SK-N-SH (cell line): Measurements from ENCODE around the gene SOCS7. TPM values are rescaled to one million over a fixed set of nuclear protein-coding genes. Genes with fewer than 3 reads are reported as not detected.

Experiments
- CTCF ChIA-PET: fragments of 300-600, 350-600 bp; formaldehyde crosslinking; extraction: SDS; loops from one replicate; lab custom pipeline; 2021; lab: Yijun Ruan, JAX
- POLR2A ChIA-PET: fragments of 350-600 bp; sonication (Branson Sonifier 250); formaldehyde crosslinking; extraction: SDS; loops from one replicate; lab custom pipeline; 2020; ENCODE audit warnings: antibody characterized with exemption, inconsistent platforms; lab: Yijun Ruan, JAX
- DNase-seq: peaks from one replicate; pipeline ENCODE4 v3.0.0; 2012
- H2AFZ ChIP-seq: fragments of 200-600 bp; sonication (generic); 2 replicates; pipeline ENCODE4 v1.8.1; 2016; ENCODE audit warnings: antibody characterized with exemption, mild to moderate bottlenecking, low read depth
- H3F3A ChIP-seq: fragments of 200-600 bp; sonication (generic); replicated peaks from 2 replicates; pipeline ENCODE3; 2016; ENCODE audit warnings: antibody characterized with exemption, mild to moderate bottlenecking; ENCODE audit not compliant: insufficient read depth
- H3K27ac ChIP-seq, 2 experiments: fragments of 200-500 bp in 1 of 2; fragments of 200-600 bp in 1 of 2; sonication (Bioruptor generic) in 1 of 2; sonication (generic), shearing (Covaris generic) in 1 of 2; 2 replicates each; pipeline versions ENCODE4 v1.5.1 to v1.6.1; 2014 to 2016; ENCODE audit warnings: low read depth in 2 of 2, inconsistent platforms in 1 of 2, low read length in 1 of 2, mild to moderate bottlenecking in 1 of 2, mixed read lengths in 1 of 2
- H3K27me3 ChIP-seq: fragments of 200-600 bp; sonication (generic), shearing (Covaris generic); 2 replicates; pipeline ENCODE4 v1.6.1; 2016; ENCODE audit warnings: mixed run types; ENCODE audit not compliant: insufficient read depth
- H3K36me3 ChIP-seq, 2 experiments: fragments of 200-500 bp in 1 of 2; fragments of 200-600 bp in 1 of 2; sonication (Bioruptor generic) in 1 of 2; sonication (generic) in 1 of 2; replicated peaks in 1 of 2; 2 replicates each; pipeline versions ENCODE3 to v1.5.1; 2014 to 2016; ENCODE audit warnings: low read length in 1 of 2, mild to moderate bottlenecking in 1 of 2; ENCODE audit not compliant: insufficient read depth in 2 of 2, control insufficient read depth in 1 of 2
- H3K4me1 ChIP-seq, 2 experiments: fragments of 200-500 bp in 1 of 2; fragments of 200-600 bp in 1 of 2; sonication (Bioruptor generic) in 1 of 2; sonication (generic), shearing (Covaris generic) in 1 of 2; 2 replicates each; pipeline versions ENCODE4 v1.5.1 to v1.6.1; 2014 to 2016; ENCODE audit warnings: low read depth in 1 of 2, low read length in 1 of 2, mixed run types in 1 of 2; ENCODE audit not compliant: insufficient read depth in 2 of 2, control insufficient read depth in 1 of 2
- H3K4me2 ChIP-seq: fragments of 200-600 bp; sonication (generic), shearing (Covaris generic); 2 replicates; pipeline ENCODE4 v1.6.1; 2017; ENCODE audit warnings: mixed run types
- H3K4me3 ChIP-seq, 2 experiments: fragments of 200-500 bp in 1 of 2; fragments of 200-600 bp in 1 of 2; sonication (Bioruptor generic) in 1 of 2; sonication (generic), shearing (Covaris generic) in 1 of 2; 2 replicates each; pipeline versions ENCODE4 v1.5.1 to v1.8.1; 2014 to 2016; ENCODE audit warnings: low read depth in 2 of 2, inconsistent platforms in 1 of 2, low read length in 1 of 2, mild to moderate bottlenecking in 1 of 2, mixed read lengths in 1 of 2, moderate library complexity in 1 of 2
- H3K79me2 ChIP-seq: fragments of 200-600 bp; sonication (generic); 2 replicates; pipeline ENCODE4 v1.8.1; 2017; ENCODE audit warnings: mild to moderate bottlenecking; ENCODE audit not compliant: insufficient read depth
- H3K9ac ChIP-seq: fragments of 200-600 bp; sonication (generic); 2 replicates; pipeline ENCODE4 v1.6.1; 2017; ENCODE audit warnings: mixed run types
- H3K9me2 ChIP-seq: fragments of 200-600 bp; sonication (generic); 2 replicates; pipeline ENCODE4 v1.6.1; 2017; ENCODE audit warnings: mixed run types
- H3K9me3 ChIP-seq: fragments of 200-600 bp; sonication (generic); 2 replicates; pipeline ENCODE4 v1.6.1; 2017; ENCODE audit warnings: mixed run types, mild to moderate bottlenecking, moderate library complexity
- H4K20me1 ChIP-seq: fragments of 200-600 bp; sonication (generic); 2 replicates; pipeline ENCODE4 v1.6.1; 2017; ENCODE audit warnings: mild to moderate bottlenecking, mixed run types; ENCODE audit not compliant: insufficient read depth
- CHD2 ChIP-seq: fragments of 150-350 bp; IDR thresholded peaks from 2 replicates; pipeline ENCODE4 v1.6.1; 2018; ENCODE audit warnings: low read length; ENCODE audit not compliant: partially characterized antibody
- ELF1 ChIP-seq: IDR thresholded peaks from 2 replicates; pipeline ENCODE4 v1.4.0; 2012
- FOXJ3 ChIP-seq: sonication (generic); formaldehyde crosslinking; IDR thresholded peaks from 2 replicates; pipeline ENCODE4 v1.5.1; 2020; ENCODE audit warnings: mild to moderate bottlenecking, missing genetic modification reagents
- FOXM1 ChIP-seq: IDR thresholded peaks from 2 replicates; pipeline ENCODE4 v1.4.0; 2012; ENCODE audit warnings: low read depth, mild to moderate bottlenecking
- GABPA ChIP-seq: IDR thresholded peaks from 2 replicates; pipeline ENCODE4 v1.4.0; 2012; ENCODE audit warnings: low read depth, mild to moderate bottlenecking
- GATA2 ChIP-seq: sonication (generic); formaldehyde crosslinking; IDR thresholded peaks from 2 replicates; pipeline ENCODE4 v1.5.0; 2020; ENCODE audit warnings: mild to moderate bottlenecking, missing genetic modification reagents
- JUND ChIP-seq: IDR thresholded peaks from 2 replicates; pipeline ENCODE4 v1.4.0; 2012
- MEF2A ChIP-seq: IDR thresholded peaks from 2 replicates; pipeline ENCODE4 v1.4.0; 2012; ENCODE audit warnings: low read depth, borderline replicate concordance
- MXI1 ChIP-seq: IDR thresholded peaks from 2 replicates; pipeline ENCODE4 v1.6.1; 2012; ENCODE audit warnings: mild to moderate bottlenecking, low read depth, low read length, improper control_type of control experiment
- NFIC ChIP-seq: IDR thresholded peaks from 2 replicates; pipeline ENCODE4 v1.4.0; 2012; ENCODE audit warnings: borderline replicate concordance
- NRF1 ChIP-seq: IDR thresholded peaks from 2 replicates; pipeline ENCODE4 v1.6.1; 2012; ENCODE audit warnings: low read depth, mild to moderate bottlenecking, low read length
- POLR2AphosphoS5 ChIP-seq: IDR thresholded peaks from 2 replicates; pipeline ENCODE4 v1.6.1; 2012; ENCODE audit warnings: low read depth, low read length
- RAD21 ChIP-seq: IDR thresholded peaks from 2 replicates; pipeline ENCODE4 v1.6.1; 2012; ENCODE audit warnings: mild to moderate bottlenecking, low read length
- RCOR1 ChIP-seq: fragments of 150-350 bp; IDR thresholded peaks from 2 replicates; pipeline ENCODE4 v1.6.1; 2017; ENCODE audit warnings: antibody characterized with exemption, low read length
- RFX5 ChIP-seq: IDR thresholded peaks from 2 replicates; pipeline ENCODE4 v1.6.1; 2012; ENCODE audit warnings: mild to moderate bottlenecking, improper control_type of control experiment, low read length
- RXRA ChIP-seq: IDR thresholded peaks from 2 replicates; pipeline ENCODE4 v1.4.0; 2012; ENCODE audit warnings: low read depth, mild to moderate bottlenecking, borderline replicate concordance
- SIN3A ChIP-seq: IDR thresholded peaks from 2 replicates; pipeline ENCODE4 v1.6.1; 2012; ENCODE audit warnings: low read depth, mild to moderate bottlenecking, low read length, moderate library complexity, borderline replicate concordance
- SMC3 ChIP-seq: IDR thresholded peaks from 2 replicates; pipeline ENCODE4 v1.6.1; 2012; ENCODE audit warnings: low read depth, low read length, improper control_type of control experiment
- YY1 ChIP-seq: IDR thresholded peaks from 2 replicates; pipeline ENCODE4 v1.4.0; 2012; ENCODE audit warnings: low read depth, mild to moderate bottlenecking
- WGBS: methylation state at CpG from one replicate; pipeline ENCODE4 v1.1.6; 2017; ENCODE audit warnings: low lambda C conversion rate; 5-methylcytosine and 5-hydroxymethylcytosine counted together
- polyA plus RNA-seq, 3 experiments: library from polyadenylated mRNA; depleted of rRNA; stranded (reverse); fragments of >200 nt; gene quantifications; 2 replicates each; pipeline ENCODE4 v1.2.3, GENCODE V29; 2012
- TF ChIP-seq, protein P1 (sequence below): IDR thresholded peaks from 2 replicates; pipeline ENCODE4 v1.4.0; 2012; ENCODE audit warnings: low read depth
- TF ChIP-seq, protein P2 (sequence below): IDR thresholded peaks from 2 replicates; pipeline ENCODE4 v1.4.0; 2012; ENCODE audit warnings: low read depth, borderline replicate concordance
- TF ChIP-seq, protein P3 (sequence below): IDR thresholded peaks from 2 replicates; pipeline ENCODE4; 2012

The SOCS7 gene
- polyA plus RNA-seq, 1 of the 3 experiments (the other 2 are of a cell fraction) = 7.4 TPM

DNA sequence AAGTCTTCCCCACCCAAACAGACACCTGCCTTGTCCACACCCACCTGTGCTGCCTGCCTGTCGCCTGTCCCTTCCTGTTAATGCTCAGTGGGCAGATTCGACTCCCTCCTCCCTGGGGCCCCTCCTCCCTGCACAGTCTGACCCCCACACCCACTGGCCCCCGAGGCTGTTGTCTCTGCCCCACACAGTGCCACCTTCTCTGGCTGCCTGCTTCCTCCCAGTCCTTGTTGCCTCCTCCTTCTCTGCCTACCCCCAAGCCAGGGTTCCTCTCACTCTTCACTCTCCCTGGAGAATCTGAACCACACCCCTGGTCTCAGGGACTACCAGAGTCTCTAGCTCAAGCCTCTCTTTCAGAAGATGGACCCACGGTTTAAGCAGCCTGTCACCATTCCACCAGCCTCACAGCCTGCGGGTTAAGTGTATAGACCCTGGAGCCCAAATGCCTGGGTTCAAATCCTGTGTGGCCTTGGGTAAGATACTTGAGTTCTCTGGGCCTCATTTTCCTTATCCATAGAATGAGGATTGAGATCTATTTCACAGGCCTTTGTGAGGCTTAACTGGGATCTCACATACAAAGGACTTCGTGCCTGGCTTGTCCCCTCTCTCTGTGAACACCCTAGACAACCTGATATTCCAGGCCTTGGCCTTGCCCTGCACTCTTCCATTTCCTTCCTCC, 72.8 kb downstream of the SOCS7 start:
- Histone ChIP-seq H3K4me2 (no peak overlapping the region), H4K20me1 (peaks cover 4% of the 10 kb centered on the region)
- CTCF ChIA-PET = interaction anchor here (0.6 to 16.7 kb wide), 22 partner anchors 8 to 245 kb away, joined by 3 to 423 read pairs (median 4); partner anchors contain the start of genes GPR179 and SOCS7

DNA sequence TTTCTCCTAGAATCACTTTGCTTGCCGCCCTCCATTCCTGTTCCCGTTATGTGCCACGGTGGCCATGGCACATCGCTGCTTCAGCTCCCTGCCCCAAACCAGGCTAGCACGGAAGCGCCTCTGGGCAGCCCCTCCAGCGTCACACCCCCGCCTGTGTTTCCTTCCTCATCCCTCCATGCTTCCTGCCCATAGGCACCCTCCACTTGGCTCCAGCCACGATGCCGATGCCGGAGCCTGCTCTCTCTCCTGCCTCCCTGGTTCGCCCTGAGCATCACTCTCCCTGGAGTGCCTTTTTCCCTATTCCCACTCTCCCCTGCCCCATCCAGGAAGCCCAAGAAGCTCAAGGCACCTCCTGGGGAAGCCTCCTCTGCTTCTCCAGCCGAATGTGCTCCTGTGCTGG, 73.4 kb downstream of the SOCS7 start:
- H3K36me3 ChIP-seq = no peaks in the 10 kb centered on the region
- H3K9ac ChIP-seq = no peak overlapping the region
- ChIA-PET CTCF (interaction anchor here (0.8 to 13.3 kb wide), 5 partner anchors 15 to 102 kb away, joined by 4 to 146 read pairs (median 7); no protein-coding TSS in a partner anchor), POLR2A (no interaction called here)
- WGBS = 91% methylated on average over 13 of the region's 13 CpGs
- H3K9me3 ChIP-seq = no peaks in the 10 kb centered on the region
- peaks cover 27 to 37% of the 10 kb centered on the region in 2 experiments; a peak in 2 of 4 replicates for H3K4me1 ChIP-seq
- peaks cover 4% of the 10 kb centered on the region for H3F3A ChIP-seq
- H3K27me3 ChIP-seq = no peaks in the 10 kb centered on the region
- TF ChIP-seq, protein P1, sequence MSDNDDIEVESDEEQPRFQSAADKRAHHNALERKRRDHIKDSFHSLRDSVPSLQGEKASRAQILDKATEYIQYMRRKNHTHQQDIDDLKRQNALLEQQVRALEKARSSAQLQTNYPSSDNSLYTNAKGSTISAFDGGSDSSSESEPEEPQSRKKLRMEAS = no peak
- no peak for TF ChIP-seq YY1
- TF ChIP-seq SMC3 = no peak
- TF ChIP-seq CHD2 = no peak
- no peak for TF ChIP-seq GATA2 (CRISPR knock-in tag)
- TF ChIP-seq FOXJ3 (CRISPR knock-in tag) = no peak
- TF ChIP-seq FOXM1 = no peak
- no peak for TF ChIP-seq NFIC
- TF ChIP-seq MXI1 = no peak
- TF ChIP-seq JUND = no peak
- H4K20me1 ChIP-seq = peaks cover 10% of the 10 kb centered on the region
- peaks cover 36% of the 10 kb centered on the region for H3K79me2 ChIP-seq
- peak overlapping the region in 1 of 2 experiments; percentile 57; a peak in 1 of 4 replicates for H3K27ac ChIP-seq
- no peak for DNase-seq
- no peak overlapping the region for H3K4me3 ChIP-seq
- no peaks in the 10 kb centered on the region for H3K9me2 ChIP-seq
- H2AFZ ChIP-seq = no peak overlapping the region
- H3K4me2 ChIP-seq = peak overlapping the region; percentile 97; the same call in 1 of the 2 replicates

More for the DNA sequence above, 72.8 kb downstream of the SOCS7 start:
- peaks cover 4% of the 10 kb centered on the region for H3F3A ChIP-seq
- H3K27me3 ChIP-seq = no peaks in the 10 kb centered on the region
- H3K4me3 ChIP-seq = no peak overlapping the region
- H2AFZ ChIP-seq = no peak overlapping the region
- H3K27ac ChIP-seq = no peak overlapping the region
- POLR2A ChIA-PET = interaction anchor here (0.9 kb wide), 1 partner anchor 23 kb away, joined by 3 read pairs; no protein-coding TSS in a partner anchor
- peaks cover 30% of the 10 kb centered on the region for H3K79me2 ChIP-seq
- WGBS = 75% methylated on average over 6 of the region's 6 CpGs
- no peaks in the 10 kb centered on the region for H3K36me3 ChIP-seq
- H3K9me2 ChIP-seq = no peaks in the 10 kb centered on the region
- TF ChIP-seq YY1 (no peak), RCOR1 (no peak), POLR2AphosphoS5 (no peak), ELF1 (no peak), NFIC (no peak), SIN3A (no peak), GABPA (no peak), RFX5 (no peak), FOXM1 (no peak), NRF1 (no peak), MEF2A (no peak), JUND (no peak), RXRA (no peak), RAD21 (no peak)
- TF ChIP-seq, protein P2, sequence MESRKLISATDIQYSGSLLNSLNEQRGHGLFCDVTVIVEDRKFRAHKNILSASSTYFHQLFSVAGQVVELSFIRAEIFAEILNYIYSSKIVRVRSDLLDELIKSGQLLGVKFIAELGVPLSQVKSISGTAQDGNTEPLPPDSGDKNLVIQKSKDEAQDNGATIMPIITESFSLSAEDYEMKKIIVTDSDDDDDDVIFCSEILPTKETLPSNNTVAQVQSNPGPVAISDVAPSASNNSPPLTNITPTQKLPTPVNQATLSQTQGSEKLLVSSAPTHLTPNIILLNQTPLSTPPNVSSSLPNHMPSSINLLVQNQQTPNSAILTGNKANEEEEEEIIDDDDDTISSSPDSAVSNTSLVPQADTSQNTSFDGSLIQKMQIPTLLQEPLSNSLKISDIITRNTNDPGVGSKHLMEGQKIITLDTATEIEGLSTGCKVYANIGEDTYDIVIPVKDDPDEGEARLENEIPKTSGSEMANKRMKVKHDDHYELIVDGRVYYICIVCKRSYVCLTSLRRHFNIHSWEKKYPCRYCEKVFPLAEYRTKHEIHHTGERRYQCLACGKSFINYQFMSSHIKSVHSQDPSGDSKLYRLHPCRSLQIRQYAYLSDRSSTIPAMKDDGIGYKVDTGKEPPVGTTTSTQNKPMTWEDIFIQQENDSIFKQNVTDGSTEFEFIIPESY = no peak
- TF ChIP-seq, protein P3, sequence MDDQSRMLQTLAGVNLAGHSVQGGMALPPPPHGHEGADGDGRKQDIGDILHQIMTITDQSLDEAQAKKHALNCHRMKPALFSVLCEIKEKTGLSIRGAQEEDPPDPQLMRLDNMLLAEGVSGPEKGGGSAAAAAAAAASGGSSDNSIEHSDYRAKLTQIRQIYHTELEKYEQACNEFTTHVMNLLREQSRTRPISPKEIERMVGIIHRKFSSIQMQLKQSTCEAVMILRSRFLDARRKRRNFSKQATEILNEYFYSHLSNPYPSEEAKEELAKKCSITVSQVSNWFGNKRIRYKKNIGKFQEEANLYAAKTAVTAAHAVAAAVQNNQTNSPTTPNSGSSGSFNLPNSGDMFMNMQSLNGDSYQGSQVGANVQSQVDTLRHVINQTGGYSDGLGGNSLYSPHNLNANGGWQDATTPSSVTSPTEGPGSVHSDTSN = no peak
- H3K4me1 ChIP-seq = peaks cover 22 to 43% of the 10 kb centered on the region in 2 experiments; a peak in 2 of 4 replicates
- no peaks in the 10 kb centered on the region for H3K9me3 ChIP-seq
- no peak for DNase-seq
- H3K9ac ChIP-seq = no peak overlapping the region
